SKM-1 (cell line): ENCODE results near the gene MIEF2.

Source experiments
- DNase-seq: peaks from one replicate; lab custom pipeline; 2025; ENCODE audit not compliant: unreplicated experiment; lab: John Stamatoyannopoulos, UW

MIEF2 gene

DNA sequence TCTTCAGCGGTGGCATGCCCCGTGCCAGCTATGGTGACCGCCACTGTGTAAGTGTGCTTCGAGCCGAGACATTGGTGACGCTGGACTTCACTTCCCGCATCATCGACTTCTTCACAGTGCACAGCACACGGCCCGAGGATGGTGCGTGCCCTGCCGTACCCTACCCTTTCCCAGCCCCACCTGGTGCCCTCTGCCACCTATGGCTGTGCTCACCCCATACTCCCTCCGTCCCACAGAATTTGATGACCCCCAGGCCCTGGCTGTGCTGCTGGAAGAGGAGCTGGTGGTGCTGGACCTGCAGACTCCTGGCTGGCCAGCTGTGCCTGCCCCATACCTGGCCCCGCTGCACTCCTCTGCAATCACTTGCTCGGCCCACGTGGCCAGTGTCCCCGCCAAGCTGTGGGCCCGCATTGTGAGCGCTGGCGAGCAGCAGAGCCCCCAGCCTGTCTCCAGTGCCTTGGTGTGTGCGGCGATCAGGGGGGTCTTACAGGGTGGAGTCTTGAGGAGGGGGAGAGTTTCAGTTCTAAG lies 25.5 kb upstream of the MIEF2 start:
- no peak for DNase-seq

DNA sequence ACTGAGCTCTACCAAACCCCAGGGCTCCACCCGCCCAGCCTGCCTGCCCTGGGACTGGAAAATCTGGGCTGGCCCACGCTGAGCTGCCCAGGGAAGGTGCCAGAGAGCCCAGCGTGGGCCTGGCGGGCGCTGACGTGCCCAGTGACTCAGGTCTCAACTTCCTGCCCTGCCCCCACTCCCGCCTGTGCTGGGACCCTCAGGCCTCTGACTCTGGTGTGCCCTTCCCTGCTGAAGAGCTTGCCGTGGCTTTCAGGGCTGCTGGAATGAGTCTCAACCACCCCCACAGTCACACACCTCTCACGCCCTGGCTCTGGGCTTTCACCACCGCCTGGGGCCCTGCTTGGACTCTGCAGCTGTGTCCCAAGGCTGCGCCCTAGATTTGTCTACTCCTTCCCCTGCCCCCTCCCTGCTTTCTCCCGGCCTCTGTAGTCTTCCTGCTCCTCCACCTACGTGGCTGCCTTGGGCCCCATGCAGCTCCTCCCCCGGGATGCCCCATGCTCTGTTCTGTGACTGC lies 24.7 kb upstream of the MIEF2 start:
- DNase-seq, result no peak

DNA sequence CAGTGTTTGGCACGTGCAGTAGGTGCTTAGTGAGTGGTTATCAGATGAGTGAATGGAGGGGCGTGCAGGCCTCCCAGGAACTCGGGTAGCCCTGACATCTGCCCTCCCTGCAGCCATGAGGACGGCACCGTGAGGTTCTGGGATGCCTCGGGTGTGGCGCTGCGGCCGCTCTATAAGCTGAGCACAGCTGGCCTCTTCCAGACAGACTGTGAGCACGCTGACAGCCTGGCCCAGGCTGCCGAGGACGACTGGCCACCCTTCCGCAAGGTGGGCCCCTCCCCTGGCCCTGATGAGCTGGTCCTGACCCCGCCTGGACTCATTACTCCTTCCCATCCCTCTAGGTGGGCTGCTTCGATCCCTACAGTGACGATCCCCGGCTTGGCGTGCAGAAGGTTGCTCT lies 24.0 kb upstream of the MIEF2 start:
- no peak for DNase-seq

DNA sequence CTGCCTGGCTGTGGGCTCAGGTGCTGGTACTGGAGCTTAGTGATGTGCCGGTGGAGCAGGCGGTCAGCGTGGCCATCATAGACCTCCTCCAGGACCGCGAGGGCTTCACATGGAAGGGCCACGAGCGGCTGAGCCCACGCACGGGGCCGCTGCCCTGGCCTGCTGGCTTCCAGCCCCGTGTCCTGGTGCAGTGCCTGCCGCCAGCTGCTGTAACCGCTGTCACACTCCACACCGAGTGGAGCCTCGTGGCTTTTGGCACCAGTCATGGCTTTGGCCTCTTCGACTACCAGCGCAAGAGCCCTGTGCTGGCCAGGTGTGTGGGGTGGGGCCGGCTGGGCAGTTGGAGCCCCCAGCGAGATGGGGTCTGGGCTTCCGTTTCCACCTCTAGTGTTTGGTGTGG lies 23.0 kb upstream of the MIEF2 start:
- DNase-seq, result no peak

DNA sequence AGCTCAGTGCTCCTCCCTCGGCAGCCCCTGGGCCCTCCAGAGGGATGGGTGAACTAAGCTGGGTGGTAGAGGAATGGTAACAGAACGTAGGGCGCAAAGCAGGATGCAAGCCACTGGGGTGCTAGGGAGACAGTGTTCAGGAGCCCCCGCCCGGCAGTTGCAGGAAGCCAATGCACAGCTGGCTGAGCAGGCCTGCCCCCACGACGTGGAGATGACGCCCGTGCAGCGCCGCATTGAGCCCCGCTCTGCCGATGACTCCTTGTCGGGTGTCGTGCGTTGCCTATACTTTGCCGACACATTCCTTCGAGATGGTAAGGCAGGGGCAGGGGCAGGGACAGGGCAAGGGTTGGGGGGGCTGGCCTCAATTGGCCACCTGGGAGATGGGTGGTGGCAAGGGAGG lies 22.2 kb upstream of the MIEF2 start:
- DNase-seq, result no peak

DNA sequence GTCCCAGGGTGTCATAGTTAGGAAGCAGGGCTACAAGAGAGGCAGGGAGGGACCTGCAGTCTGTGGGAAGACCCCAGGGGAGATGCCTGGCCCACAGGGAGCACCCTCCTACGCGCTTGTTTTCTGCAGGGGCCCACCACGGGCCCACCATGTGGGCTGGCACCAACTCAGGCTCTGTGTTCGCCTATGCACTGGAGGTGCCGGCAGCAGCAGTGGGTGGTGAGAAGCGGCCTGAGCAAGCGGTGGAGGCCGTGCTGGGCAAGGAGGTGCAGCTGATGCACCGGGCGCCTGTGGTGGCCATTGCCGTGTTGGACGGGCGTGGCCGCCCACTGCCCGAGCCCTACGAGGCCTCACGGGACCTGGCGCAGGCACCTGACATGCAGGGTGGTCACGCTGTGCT lies 20.0 kb upstream of the MIEF2 start:
- DNase-seq, result no peak

DNA sequence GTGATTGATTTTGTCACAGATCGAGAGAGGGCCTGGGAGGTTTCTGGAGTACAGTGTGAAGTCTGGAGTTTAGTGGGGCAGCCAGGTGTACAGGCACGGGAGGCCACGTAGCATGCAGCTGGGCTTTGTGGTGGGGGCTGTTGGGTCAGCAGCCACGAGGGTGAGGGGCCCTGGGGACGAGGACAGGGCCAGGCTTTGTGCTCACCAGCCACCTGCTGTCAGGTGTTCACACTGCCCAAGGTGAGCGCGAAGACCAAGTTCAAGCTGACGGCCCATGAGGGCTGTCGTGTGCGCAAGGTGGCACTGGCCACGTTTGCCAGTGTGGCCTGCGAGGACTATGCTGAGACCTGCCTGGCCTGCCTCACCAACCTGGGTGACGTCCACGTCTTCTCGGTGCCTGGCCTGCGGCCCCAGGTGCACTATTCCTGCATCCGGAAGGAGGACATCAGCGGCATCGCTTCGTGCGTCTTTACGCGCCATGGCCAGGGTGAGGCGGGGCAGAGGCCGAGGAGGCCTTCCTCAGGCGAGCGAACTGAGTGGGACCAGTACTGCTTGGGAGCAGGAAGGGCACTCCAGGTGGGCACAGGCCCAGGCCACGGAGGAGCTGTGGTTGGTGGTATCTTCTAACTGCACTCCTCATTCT lies 19.1 kb upstream of the MIEF2 start:
- DNase-seq, result no peak

DNA sequence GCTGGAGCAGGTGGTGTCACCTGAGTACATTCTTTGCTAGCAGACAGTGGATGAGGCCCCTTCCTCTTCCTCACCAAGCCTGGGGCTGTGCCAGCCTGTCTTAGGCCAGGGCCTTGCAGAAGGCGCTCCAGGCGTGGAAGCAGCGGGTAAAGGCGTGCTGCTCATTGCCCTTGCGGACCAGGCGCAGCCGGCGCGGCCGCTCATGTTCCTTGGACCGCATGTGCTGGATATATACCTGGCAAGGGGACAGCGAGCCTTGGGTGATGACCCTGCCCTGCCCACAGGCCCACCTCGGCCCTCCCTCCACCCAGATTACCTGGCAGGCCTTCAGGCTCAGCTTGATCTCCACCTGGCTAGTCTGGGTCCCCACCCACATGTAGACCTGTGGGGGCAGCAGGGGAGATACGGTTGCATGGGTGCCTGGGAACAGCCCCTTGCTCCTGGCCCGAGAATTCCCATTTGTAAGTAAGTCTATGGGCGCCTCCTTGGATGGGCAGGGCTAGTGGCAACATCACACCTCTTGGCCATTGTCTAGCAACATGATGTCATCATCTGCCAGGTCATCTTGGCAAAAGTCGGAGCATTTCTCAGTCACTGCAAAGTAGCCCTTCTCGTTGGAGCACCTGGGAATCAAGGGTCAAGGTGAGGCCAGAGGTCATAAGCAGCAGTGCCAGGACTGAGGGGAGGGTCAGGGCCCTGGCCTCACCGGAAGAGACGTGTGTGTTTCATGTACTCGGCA lies 15.3 kb upstream of the MIEF2 start:
- DNase-seq, result no peak

DNA sequence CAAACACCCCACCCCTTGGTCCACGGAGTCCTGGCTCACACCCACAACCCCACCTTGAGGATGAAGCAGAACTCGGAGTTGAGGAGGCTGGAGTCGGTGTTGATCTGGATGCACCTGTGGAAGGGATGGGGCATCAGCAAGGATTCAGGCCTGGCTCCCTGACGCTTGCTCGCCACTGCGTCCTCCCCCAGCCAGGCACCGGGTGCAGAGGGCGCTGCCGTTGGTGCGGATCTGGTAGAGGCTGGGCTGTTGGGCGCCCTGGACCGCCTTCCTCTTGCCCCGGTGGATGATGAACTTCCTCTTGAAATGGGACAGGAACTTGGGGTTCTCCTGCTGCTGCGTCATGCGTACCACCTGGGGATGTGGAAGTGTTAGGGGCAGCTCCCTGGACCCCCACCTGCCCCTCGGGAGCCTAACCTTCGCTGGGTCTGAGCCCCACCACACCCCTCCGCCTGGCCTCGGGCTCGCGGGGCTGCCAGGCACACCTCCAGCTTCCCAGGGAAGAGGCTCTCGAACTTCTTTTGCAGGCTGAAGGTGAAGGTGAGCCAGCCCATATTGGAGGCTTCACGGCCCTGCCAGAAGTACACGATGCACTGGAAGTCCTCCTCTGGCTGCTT lies 14.2 kb upstream of the MIEF2 start:
- no peak for DNase-seq

DNA sequence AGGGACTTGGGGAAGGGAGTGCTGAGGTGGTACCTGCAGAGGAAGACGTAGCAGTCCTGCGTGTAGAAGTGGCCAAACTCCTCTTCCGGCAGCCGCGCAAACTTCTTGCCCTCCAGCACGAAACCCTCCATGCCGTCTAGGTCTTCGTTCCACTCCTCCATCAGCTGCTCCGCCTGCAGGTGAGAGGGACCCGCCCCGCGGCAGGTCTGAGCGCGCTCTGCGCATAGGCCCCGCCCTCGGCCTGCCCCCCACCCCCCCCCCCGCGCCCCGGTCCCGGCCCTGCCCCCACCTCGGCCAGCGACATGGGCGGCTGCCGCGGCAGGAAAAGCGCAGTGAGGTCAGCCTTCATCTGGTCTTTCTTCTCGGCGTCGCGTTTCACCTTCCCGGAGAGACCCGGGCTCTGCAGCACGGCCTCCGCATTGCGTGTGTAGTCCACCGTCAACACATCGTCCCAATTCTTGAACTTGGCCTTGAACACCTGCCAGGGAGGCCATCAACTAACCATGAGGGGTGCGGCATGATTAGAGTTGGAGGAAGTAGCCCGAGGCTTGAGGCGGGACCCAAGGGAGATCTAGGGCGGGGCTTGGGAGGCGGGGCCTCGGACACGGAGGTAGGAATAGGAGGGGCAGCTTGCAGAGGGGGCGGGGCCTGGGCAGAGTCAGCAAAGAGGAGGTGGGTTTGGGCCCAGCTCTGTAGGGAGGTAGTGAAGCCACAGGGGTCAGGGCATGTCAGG lies 13.4 kb upstream of the MIEF2 start:
- no peak for DNase-seq

DNA sequence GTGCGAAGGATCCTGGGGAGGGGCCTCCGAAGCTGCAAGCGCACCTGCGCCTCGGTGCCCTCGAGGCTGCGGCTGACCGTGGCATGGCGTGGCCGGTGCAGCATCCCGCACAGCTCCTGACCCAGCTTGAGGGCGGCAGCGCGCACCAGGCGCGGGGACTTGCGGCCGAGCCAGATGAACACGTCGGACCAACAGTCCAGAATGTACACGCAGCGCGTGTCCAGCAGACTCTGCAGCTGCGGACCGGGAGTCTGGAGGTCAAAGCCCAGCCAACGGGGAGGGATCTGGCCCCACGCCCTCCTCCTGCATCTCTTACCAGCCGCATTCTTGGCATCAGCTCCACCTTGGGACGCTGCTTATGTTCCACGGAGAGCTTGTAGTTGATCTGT lies 12.9 kb upstream of the MIEF2 start:
- no peak for DNase-seq

DNA sequence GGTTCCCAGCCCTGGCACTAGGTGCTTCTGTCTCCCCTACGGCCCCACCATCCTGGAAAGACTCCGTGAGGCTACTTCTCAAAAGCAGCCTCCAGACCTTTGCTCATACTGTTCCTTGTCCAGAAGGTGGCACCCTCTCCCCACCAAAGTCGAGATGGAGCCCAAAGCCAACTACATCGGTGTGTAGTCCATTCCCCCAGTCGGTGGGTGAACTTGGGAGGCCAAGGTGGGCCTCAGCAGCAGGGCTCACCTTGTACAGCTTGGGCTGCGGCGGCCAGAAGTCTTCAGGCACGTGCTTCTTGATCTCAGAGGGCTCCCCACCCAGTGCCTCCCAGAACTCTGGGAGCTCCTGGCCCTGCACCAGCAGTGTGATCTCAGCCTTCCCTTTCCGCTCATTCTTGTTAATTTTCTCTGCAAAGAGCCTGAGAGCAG lies 12.1 kb upstream of the MIEF2 start:
- peak; percentile 18 for DNase-seq

DNA sequence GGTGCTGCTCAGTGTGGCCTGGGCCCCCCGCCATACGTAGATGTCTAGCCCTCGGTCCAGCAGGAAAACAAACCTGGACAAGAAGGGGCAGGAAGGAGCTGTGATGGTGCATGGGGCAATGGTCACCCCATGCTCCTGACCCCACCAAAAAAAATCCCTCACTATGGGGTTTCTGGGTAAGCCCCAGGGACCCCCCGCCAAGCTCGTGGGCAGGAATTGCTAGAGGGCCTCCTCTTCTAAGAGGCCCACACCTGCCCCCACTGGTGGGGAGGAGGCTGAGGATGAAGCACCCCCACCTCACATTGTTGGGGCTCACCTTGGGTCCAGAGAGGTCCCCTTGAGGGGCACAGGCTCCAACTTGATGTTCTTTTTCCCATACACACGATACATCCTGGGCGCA lies 11.7 kb upstream of the MIEF2 start:
- DNase-seq, result no peak

DNA sequence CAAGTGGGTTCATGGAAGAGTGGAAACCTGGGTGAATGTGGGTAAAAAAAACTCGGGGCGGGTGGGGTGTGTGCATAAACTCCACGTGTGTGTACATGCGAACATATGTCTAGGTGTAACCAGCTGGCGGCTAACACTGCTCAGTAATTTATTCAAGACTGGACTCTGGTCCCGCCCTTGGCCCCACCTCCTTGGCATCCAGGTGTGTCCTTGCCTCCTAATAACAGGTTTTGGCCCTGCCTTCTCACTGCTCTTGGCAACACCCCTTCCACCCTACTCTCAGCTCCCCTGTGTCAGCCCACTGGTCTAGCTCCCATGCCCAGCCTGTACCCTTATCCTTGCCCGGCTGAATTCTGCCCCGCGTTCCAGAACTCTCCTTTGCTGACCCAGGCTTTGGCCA lies 10.2 kb upstream of the MIEF2 start:
- DNase-seq, result no peak

DNA sequence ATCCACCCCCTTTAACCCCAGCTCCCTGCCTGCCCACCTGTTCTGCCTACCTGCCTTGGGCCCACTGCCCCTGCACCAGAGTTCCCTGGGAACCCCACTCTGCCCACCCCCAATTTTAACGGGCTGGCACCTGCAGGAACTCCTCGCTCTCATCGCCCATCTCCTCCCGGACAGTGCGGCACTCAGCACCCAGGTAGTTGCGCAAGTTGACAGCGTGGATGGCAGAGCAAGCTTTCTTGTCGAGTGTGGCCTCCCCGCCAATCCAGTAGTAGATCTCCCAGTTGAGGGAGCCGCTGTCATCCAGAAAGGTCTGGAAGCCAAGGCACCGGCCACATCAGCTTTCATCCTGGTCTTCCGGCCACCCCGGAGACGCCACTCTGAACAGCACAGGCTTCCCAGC lies 9.8 kb upstream of the MIEF2 start:
- DNase-seq, result no peak

DNA sequence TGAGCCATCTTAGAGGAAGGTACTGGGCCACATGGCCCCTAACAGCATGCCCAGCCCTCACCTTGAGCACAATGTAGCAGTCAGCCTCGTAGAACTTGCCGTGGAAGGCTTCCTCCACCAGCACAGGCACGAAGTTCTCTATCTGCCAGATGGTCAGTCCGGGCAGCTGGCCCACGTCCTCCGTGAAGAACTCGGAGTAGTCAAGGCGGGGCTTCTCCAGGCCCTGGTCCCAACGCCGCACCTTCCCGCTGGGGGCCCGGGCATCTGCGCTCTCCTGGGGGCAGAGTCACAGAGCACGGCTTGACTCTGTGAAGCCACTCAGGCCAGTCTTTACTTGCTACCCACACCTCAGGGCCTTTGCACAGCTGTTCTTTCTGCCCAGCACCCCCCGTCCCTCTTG lies 9.3 kb upstream of the MIEF2 start:
- no peak for DNase-seq

DNA sequence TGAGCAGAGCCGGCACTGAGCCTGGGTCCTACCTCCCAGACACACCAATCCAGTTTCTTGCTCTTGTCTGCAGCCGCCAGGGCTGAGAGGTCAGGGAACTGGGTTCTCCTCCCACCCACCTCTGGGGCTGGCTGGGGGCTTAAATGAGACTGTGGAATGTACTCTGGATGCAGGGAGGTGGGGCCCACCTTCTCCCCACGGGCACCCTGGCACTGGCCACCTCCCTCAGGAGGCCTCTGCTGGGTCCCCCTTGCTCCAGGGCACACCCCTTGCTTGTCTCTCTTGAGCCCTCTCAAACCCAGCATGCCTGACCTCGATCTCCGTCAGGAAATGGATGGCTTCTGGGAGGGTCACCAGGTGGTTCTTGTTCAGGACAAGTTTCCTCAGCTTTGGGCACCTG lies 8.3 kb upstream of the MIEF2 start:
- DNase-seq, result no peak

DNA sequence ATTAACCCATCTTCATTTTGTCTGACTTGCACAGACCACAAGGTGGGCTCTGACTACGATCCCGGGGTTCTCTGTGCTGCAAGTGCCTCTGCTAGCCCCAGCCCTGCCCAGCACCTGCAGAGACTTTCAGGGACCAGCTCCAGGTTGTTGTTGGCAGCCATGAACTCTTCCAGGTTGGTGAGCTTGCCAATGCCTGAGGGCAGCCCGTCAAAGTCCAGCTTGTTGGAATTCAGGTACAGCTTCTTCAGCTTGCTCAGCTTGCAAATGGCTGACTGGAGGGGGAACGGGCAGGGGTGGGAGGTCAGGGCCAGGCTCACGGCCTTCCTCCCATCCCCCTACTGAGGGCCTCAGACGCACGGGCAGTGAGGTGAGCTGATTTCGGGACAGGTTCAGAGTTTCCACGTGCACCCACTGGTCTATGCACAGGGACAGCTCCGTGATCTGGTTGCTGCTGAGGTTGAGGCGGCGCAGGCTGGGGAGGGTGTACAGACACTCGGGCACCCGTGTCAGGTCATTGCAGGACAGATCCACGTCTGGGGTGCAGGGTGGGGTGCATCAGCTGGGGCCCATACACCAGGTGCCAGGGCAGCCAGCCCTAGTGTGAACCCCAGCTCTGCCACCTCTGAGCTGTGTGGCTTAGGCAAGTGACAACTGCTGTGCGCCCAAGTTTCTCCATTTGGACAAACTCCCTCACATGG lies 7.1 kb upstream of the MIEF2 start:
- DNase-seq, result no peak

DNA sequence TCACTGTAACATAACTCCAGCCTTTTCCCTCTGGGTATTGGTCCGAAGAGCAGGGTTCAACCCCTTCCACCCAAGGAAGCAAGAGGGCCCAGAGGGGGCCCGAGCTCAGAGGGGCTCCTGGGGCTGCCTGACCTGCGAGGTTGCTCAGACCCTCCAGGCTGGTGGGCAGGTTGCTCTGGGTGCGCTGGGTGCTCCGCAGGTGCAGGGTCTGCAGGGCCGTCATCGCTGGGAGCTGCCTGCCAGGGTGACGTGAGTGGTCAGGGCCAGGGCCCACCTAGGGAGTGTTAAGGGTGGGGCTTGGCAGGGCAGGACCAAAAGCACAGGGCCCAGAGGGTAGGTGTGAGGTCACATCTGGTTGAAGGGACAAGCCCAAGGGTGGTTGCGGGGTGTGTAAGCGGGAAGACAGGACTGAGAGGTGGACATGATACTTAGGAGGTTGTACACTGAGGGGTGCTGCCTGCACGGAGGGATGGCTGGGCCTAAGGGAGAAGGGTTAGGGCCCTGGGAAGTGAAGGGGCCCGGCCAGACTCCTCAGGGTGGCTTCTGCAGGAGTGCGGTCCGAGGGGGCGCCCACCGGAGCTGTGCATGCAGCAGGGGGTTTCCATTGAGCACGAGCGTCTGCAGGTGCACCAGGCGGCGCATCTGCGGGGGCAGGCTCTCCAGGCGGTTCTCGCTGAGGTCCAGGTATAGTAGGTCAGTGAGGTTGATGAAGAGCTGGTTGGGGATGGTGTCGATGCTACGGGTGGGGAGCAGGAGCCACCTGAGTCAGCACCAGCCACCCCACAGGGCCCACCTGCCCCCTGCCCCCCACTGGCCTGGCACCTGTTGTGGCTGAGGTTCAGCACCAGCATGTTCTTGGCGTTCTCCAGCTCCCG lies 6.3 kb upstream of the MIEF2 start:
- DNase-seq, result no peak
